CD4-positive, alpha-beta T cell treated with Interferon alpha-2 for 1 hour (primary cell): ENCODE results near the gene GAS7.

Experiments used
- DNase-seq, 2 donors: peaks; one replicate each; pipeline ENCODE4 v3.0.0-alpha.2; 2020 to 2022

Gene GAS7

DNA sequence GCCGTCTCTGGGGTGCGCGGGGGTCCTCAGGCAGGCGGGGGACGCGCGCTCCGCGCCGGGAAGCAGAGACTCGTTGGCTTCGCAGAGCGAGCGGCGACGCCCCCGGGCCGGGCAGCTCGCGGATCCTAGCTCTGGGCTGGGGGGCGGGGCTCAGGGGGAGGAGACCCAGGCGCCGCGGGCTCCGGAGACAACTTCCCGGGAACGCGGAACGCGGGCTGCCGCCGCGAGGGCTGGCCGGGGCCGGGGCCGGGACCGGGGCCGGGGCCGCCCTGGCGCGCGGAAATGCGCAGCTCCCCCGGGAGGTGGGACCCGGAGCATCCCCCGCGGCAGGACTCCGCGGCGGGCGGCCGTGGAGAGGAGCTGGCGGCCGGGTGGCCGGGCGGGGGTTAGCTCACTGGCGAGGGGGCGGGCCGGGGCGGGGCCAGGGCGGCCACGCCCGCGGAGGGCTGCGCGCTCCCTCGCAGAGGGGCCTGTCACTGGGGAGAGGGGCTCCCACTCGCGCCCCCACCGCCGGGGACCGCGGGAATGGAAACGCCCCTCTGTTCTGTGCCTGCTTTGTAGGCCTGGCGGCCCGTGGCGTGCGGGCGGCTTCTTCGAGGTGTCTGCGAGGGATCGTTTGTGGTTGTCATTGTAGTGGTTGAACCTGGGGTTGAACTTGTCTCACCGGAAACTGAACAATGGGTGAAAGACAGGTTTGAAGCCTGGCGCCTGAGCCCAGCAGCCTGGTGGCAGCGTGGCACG, at the start of gene GAS7:
Gene GAS7, minus strand, starts transcription at position 98 of the 741 bp plus-strand sequence.
- peak; percentile 29 to 53 for DNase-seq

DNA sequence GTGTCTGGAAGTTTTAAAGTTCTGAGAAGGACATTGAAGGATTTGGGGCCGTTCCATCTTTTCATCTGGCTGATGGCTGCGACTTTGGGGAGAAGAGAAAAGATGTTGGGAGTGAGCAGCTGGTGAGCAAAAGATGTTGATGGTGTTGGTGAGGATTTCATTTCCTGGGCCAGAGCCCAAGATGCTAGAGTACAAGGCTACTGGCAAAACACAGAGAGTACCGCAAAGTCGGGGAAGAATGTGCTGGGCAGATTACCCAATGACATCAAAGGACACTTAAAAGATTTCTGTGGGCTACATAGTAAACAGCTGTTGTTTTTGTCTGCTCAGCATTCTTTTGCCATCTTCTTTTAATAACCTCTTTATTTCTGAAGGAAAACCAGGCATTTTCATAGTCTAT, 49.4 kb upstream of the GAS7 start:
- no peak for DNase-seq

DNA sequence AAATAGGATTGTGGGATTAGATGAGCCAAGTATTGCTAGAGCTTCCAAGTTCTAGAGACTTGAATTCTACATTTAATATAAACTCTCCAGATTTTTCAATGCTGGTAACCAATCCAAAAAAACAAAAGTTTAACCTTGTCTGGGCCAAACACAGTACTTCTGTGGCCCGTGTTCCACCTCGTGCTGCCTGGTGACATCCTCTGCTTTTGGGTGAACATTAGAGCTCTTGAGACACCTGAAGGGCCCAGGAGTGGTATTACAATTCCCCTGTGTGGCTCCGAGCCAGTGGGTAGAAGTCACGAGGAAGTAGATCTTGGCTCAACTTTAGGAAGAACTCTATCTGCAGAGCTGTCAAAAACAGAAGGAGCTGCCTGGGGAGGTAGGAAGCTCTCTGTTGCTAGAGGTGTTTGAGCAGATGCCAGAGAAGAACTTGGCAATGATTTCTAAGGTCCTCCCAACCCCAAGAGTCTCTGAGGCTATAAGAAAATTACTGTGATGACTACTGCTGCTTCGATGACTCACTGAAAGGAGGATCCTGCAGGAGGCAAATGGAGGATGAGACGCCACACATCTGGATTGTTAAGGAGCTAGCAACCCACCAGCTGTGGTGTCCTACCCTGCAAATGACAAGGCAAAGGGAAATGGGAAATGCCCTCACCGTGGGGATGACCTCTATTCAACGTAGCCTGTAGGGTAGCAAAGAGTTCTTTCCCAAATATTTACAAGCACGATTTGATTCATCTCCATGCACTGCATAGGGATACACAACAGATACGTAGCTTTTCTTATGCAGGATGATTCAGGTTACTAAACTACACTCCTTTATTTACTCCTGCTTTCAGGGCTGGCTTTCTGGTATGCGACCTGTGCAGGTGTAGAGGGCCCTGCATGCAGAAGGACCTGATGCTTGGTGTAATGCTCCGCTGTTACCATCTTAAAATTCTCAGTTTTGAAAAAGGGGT, 45.8 kb upstream of the GAS7 start:
- DNase-seq, result no peak

DNA sequence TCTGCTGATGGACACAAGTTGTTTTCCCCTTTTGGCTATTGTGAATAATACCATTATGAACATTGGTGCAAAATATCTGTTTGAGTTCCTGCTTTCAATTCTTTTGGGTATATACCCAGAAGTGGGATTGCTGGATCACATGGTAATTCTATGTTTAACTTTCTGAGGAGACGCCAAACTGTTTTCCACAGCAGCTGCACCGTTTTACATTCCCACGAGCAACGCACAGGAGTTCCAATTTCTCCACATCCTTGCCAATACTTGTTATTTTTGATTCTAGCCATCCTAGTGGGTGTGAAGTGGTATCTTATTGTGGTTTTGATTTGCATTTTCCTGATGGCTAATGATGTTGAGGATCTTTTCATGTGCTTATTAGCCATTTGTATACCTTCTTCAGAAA, 43.4 kb upstream of the GAS7 start:
- DNase-seq, result no peak

DNA sequence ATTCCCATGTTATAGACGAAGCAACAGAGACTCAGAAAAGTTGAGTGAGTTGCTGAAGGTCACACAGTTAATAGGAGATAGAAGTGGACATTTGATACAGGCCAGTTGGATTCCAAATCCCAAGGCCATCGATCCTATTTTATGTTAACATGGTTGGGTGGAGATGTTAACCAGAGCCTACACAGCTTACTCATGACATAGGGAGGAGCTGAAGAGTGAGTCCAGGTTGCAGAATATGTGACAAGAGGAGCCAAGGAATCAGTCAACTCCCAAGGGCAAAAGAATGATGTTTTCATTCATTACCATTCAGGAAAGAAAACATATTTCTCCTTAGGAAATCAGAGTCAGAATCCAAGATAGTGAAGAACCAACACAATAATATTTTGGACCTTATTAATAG, 40.3 kb upstream of the GAS7 start:
- no peak for DNase-seq

DNA sequence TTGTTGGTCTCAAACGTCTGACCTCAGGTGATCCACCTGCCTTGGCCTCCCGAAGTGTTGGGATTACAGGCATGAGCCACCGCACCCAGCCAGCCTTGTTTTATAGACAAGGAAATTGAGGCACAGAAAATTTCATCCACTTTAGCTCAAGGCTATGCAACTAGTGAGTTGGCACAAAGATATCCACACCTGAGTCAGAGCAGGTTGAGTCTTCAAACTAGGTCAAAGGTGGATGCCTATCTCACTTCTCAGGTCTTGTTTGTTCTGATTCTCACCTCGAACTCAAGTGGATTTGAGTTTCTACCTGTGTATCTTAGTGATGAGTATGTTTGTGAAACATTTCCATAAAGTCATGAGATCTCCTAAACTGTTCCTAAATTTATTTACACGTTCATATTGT, 35.6 kb upstream of the GAS7 start:
- no peak for DNase-seq

DNA sequence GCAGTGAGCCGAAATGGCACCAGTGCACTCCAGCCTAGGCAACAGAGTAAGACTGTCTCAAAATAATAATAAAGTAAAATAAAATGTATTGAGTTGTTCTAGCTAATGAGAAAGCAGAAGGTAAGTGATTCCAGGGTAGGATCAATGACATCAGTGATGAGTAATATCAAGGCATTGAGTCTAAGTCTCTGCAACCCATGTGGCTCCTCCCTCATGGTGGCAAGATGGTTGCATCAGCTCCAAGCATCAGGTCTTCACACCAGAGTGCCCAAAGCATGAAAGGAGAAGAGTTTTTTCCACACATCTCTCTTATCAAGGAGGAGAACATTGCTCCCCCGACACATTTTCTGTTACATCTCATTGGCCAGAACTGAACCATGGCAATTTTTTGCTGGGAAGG, 34.8 kb upstream of the GAS7 start:
- DNase-seq, result no peak

DNA sequence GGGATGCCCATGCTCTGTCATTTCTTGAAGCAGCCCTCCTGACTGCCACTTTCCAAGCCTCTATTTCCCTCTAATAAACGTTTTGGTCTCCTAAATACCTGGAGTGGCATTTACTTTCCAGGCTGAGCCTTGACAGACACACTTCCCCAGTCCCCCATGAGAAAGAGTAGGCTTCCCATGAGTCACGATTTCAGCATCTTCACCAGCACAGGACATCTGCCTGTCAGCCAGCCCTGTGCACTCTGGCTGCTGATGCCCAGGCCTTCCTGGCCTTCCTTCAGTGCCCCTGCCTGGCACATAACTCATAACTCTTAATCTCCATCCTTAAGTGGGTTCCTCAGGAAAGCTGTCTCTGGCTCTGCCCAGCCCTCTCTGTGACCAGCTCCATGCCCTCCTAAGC, 30.8 kb upstream of the GAS7 start:
- DNase-seq, result no peak

DNA sequence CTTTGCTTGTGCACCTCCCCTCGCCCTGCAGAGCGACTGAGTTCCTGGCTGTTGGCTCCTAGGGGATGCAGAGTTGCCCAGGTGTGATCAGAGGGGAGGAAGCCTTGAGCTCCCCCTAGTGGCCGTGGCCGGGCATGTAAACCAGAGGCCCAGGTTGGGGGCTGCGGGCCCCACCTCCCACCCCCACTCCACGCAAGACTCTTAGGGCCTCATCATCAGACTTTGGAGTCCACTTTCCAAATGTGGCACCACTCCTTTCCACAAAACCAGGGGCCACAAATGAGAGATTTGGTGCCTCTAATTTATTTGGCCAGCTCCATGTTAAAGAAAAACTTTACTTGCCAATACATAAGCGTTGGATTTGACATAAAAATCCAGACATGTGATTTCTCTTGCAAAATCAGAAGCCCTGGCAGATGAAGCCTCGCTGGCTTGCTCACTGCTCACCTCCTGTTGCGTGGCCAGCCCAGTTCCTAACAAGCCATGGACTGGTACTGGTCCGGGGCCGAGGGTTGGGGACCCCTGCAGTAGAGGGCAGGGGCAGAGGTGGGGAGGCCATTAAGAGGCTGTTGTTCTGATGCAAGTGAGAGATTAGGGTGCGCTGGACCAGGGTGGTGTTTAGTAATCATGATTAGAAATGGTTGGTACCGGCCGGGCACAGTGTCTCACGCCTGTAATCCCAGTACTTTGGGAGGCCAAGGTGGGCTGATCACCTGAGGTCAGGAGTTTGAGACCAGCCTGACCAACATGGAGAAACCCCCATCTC, 28.7 kb upstream of the GAS7 start:
- DNase-seq, result peak; percentile 31 to 43

DNA sequence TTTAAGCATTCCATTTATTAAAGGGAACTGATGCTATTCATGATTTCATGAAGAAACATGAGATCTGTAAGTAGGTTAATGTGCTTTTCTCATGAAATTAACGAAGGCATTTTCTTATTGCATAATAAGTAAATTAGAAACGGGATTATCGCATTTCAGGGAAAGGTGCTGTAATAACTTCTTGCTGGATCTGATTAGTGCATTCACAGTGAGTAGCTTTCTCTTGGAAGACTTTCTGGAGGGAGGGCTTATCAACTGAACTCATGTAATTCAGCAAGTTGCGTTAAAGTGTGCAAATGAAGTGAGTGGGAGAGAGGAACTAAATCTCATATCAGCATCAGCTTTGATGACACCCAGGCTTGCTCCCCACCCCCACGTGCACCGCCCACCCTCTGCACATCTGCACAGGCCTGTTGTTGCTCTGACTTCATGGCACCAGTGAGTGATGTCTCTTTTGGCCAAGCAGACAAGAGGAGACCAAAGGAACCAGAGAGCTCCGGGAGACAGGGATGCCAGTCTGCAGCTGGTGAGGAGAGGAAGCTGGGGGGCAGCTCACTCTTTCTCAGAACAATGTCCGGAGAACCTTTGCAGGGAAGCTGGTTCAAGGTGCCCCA, 26.3 kb upstream of the GAS7 start:
- DNase-seq, result no peak

DNA sequence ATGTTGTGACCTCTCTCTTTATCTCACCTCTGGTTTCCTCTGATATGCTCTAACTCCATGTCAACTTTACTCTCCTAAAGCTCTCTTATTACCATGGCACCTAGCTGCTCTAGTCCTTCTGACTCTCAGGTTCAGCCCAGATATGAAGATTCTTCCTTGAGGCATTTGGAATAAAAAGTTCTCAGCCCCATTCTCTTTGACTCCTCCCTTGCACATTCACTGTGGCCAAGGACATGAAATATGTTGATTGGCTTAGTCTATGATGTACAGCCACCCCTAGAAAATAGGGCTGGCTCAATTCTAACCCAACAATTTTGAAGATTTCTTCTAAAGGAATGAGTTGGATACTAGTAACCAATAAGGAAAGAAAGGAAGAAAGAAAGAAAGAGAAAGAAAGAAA, 20.8 kb upstream of the GAS7 start:
- DNase-seq, result no peak

DNA sequence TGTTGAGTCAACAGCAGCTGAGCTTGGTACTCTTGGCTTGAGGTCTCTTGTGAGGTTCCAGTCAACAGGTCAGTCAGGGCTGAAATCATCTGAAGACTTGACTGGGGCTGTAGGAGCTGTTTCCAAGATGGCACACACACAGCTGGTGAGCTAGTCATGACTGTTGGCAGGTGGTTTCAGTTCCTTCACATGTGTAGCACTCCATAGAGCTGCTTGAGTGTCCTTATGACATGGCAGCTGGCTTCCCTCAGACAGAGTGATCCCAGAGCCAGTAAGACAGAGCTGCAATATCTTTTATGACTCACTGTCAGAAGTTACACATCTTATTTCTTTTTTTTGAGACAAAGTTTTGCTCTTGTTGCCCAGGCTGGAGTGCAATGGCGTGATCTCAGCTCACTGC, 19.5 kb upstream of the GAS7 start:
- no peak for DNase-seq

DNA sequence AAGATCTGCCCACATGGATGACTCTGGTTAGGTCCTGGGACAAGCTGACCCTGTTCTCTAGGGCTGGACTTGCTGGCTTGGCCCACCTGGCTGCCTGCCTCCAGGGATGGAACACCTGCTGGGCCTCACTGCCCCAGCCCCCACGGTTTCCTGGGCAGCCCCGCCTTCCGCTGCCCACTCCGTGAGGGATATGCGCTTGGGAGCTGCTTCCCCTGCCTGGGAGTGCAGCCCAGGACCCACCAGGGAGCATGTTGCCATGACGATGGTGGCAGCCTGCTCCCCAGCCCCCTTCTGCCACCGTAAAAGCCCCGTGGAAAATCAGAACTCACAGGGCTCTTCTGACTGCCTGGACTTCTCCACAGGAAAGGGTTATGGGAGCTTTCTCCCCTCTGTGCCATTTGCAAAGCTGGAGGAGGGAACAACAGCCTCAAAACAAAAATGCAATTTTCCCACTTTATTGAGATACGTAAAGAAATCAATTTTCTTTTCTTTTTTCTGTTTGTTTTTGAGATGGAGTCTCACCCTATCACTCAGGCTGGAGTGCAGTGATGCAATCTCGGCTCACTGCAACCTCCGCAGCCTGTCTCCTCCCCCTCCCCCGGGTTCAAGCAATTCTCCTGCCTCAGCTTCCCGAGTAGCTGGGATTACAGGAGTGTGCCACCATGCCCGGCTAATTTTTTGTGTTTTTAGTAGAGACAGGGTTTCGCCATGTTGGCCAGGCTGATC, 18.0 kb upstream of the GAS7 start:
- no peak for DNase-seq

DNA sequence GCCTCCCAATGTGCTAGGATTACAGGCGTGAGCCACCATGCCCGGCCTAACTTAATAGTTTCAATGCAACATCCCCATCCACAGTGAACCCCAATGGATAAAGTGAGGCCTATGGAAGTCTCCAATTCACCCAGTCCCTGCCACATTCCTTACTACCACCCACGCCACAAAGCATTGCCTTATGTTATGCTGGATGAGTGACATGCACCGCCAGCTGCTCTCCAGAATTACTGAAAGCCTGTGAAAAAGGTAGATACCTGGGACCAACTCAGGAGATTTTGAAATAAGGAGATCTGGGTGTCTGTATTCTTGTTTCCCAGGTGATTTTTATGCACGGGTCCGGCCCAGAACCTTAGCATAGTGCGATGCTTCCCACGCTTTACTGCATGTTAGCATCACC, 16.9 kb upstream of the GAS7 start:
- DNase-seq, result no peak

DNA sequence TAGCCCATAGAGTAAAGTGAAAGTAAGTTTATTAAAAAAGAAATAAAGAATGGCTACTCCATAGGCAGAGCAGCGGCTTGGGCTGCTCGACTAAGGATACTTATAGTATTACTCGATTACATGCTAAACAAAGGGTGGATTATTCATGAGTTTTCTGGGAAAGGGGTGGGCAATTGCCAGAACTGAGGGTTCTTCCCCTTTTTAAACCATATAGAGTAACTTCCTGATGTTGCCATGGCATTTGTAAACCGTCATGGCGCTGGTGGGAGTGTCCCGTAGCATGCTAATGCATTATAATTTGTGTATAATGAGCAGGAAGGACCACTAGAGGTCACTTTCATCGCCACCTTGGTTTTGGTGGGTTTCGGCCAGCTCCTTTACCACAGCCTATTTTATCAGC, 13.3 kb upstream of the GAS7 start:
- peak in 1 of 2 donors; percentile 31 for DNase-seq

DNA sequence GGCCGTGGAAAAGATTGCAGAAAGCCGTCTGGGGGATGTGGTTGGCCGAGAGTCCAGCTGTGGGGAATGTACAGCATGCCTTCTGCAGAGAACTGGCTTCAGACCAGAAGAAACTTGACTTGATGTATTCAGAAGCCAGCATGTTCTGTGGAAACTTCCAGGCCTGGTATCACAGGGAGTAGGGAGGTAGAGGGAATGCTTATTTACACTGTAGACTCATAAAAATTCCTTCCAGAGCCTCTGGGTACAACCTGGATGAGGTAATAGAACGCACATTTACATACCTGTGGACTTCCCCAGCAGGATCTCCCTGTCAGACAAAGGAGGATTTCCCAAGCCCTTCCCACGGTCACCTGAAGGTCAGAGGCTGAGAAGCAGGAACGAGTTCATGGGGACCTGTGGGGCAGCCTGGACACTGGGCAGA, 11.8 kb upstream of the GAS7 start:
- DNase-seq, result no peak

DNA sequence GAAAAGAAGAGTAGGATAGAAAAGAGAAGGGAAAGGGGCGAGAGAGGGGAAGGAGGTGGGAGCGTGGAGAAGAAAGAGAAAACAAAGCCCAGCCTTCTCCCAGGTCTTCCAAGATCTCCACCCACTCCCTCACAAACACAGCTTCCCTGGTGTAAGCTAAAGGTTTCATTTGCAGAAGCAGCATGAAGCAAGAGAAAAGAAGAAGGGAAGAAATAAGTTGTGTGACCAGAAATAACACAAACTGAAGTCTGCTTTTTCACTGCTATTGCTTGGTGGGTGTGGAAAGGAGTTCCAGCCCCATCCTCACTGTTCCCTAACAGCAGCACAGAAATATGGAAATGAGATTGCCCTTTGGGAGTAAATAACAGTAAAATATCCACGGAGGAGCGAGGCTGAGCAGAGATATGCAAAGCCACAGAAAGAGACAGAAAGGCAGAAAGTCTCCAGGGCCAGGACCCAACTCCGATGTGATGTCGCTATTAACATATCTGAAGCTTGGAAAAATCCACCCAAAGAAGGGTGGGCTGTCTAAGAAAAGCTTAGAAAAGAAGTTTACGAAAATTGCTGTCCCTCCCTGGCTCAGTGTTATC, 10.3 kb upstream of the GAS7 start:
- DNase-seq, result no peak

DNA sequence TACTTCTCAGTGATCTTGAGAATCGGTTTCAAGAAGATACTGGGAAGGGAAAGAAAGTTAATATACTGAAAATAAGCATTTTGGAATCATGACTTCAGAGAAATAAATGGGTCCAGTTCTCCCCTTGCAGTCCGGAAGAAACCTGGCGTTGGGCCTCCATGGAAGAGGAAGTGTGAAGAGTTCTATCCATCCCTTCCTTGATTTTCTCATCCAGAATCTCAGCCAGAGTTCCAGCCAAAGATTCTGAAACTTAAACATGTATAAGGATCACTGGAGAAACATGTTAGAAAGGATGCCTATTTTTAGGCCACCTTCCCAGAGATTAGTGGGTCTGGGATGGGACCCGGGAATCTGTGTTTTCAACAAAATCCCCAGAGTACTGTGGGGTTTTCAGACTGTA, 8.7 kb upstream of the GAS7 start:
- no peak for DNase-seq

DNA sequence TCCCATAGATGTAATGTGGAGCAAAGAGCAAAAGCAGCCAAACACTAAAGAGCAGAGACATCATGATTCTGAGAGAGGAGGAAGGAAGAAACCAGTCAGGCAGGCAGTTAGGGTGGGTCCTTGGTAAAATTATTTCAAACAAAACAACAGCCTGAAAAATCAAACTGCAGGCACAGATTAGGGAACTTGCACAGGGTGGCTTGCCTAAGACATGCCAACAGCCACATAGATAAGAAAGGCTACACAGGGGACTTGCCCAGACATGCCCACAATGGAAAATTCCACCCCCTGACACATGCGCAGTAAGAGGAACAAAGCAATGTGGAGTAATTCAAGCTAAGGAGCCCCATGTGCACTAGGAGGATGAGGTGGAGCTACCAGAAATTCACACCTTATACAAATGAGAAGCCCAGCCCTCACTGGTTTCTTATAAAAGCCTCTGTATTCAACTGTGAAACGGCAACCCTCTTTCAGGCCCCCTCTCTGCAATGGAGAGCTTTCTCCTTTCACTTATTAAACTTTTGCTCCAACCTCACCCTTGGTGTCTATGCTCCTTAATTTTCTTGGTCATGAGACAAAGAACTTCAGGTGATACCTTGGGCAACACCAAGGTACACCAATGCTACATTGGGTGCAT, 7.3 kb upstream of the GAS7 start:
- DNase-seq, result no peak

DNA sequence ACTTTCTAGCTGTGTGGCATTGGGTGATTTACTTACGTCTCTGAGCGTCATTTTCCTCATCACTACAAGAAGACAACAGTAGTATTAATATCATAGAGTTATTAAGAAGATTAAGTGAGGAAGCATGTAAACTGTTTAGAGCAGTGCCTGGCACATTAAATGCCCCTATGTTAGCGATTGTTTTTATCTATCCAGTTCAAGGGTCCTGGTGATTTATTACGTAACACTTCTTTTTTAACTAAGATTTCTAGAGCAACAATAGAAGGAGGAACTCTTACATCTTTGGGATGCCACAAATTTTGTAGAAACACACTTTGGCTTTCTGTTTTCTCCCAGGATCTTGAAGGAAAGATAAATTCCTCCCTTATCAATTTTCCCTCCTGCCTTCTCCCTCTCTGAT, 3.3 kb upstream of the GAS7 start:
- no peak for DNase-seq

DNA sequence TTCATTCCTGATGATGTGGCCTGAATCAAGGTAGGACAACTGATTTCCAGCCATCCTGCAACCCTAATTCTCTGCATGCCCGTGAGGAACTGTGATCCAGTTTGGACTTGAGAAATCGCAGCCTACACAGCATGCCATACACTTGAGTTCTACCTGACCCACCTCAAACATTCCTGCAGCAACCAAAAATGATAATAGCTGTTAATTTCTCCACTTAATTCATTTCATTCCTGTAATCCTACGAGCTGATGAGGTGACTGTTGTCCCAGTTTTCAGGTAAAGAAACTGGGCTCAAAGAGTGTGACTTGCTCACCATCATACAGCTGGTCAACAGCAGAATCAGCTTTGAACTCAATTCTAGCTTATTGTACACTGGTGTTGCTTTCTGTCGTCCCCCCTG, 2.2 kb upstream of the GAS7 start:
- no peak for DNase-seq
